HCT116 (cell line): ENCODE results near the gene GZF1. TPM values are rescaled to one million over a fixed set of nuclear protein-coding genes. Genes with fewer than 3 reads are reported as not detected.

Experiments used
- ATAC-seq: fragments of 200-7000 bp; cut with Tn5 transposase; 2 replicates; pipeline ENCODE4 v1.9.1; 2020; ENCODE audit warnings: mild to moderate bottlenecking, moderate library complexity
- BruUV-seq: library from RNA; stranded (reverse); fragments of 400-500 nt; replicated peaks from 2 replicates; lab custom pipeline; 2021; lab: Mats Ljungman, UMichigan
- CTCF ChIA-PET: fragments of 300-600 bp; sonication (Branson Sonifier 250); formaldehyde crosslinking; loops from one replicate; lab custom pipeline; 2021; ENCODE audit warnings: antibody characterized with exemption; lab: Charles Lee
- POLR2A ChIA-PET: fragments of 300-600, 350-600 bp; sonication (Branson Sonifier 250); formaldehyde crosslinking; loops from one replicate; lab custom pipeline; 2021; ENCODE audit warnings: antibody characterized with exemption; lab: Charles Lee
- RAD21 ChIA-PET, 2 experiments: fragments of 300-600 bp; sonication (Branson Sonifier 250); formaldehyde crosslinking; loops; one replicate each; lab custom pipeline; 2023; ENCODE audit warnings: low total read pairs in 2 of 2; ENCODE audit not compliant: uncharacterized antibody in 2 of 2, unreplicated experiment in 2 of 2, low non-redundant PET in 1 of 2; lab: Charles Lee
- DNase-seq: peaks from one replicate; pipeline ENCODE4 v3.0.0-alpha.2; 2010; ENCODE audit warnings: low read depth, low spot score
- H2AFZ ChIP-seq: fragments of 200-600 bp; shearing (Covaris generic), sonication (generic); 2 replicates; pipeline ENCODE4 v1.6.1; 2017; ENCODE audit warnings: low read depth, mixed run types, mixed read lengths, antibody characterized with exemption, low read length; ENCODE audit not compliant: poor library complexity, severe bottlenecking
- H3K27ac ChIP-seq: 2 replicates; pipeline ENCODE4 v1.5.1; 2012; ENCODE audit warnings: low read depth, low read length
- H3K27me3 ChIP-seq: fragments of 200-600 bp; sonication (generic); 2 replicates; pipeline ENCODE4 v1.6.1; 2016; ENCODE audit warnings: mixed run types, low read length, mixed read lengths; ENCODE audit not compliant: insufficient read depth
- H3K36me3 ChIP-seq, 2 experiments: fragments of 200-500 bp in 1 of 2; fragments of 200-600 bp in 1 of 2; sonication (Bioruptor generic) in 1 of 2; sonication (generic) in 1 of 2; 2 replicates each; pipeline versions ENCODE4 v1.5.1 to v1.6.1; 2014 to 2016; ENCODE audit warnings: low read length in 2 of 2, inconsistent platforms in 1 of 2, mixed read lengths in 1 of 2, mixed run types in 1 of 2; ENCODE audit not compliant: insufficient read depth in 2 of 2, control insufficient read depth in 1 of 2
- H3K4me1 ChIP-seq, 2 experiments: fragments of 200-600 bp in 1 of 2; sonication (generic) in 1 of 2; 2 replicates each; pipeline versions ENCODE4 v1.5.1 to v1.6.1; 2012 to 2017; ENCODE audit warnings: low read length in 2 of 2, inconsistent platforms in 1 of 2, mild to moderate bottlenecking in 1 of 2, mixed read lengths in 1 of 2, mixed run types in 1 of 2, moderate library complexity in 1 of 2; ENCODE audit not compliant: insufficient read depth in 2 of 2, control insufficient read depth in 1 of 2
- H3K4me2 ChIP-seq: fragments of 200-600 bp; sonication (generic); 2 replicates; pipeline ENCODE4 v1.6.1; 2017; ENCODE audit warnings: mixed run types, low read length, mixed read lengths
- H3K4me3 ChIP-seq, 2 experiments: fragments of 200-600 bp in 1 of 2; sonication (generic) in 1 of 2; replicated peaks in 1 of 2; 2 replicates each; pipeline ENCODE4 v1.5.1; 2011 to 2016; ENCODE audit warnings: low read length in 2 of 2, control low read depth in 1 of 2, low read depth in 1 of 2, mild to moderate bottlenecking in 1 of 2, mixed read lengths in 1 of 2, mixed run types in 1 of 2
- H3K79me2 ChIP-seq: fragments of 200-600 bp; sonication (generic); 2 replicates; pipeline ENCODE4 v1.6.1; 2017; ENCODE audit warnings: mild to moderate bottlenecking, mixed run types, low read length, moderate library complexity, mixed read lengths; ENCODE audit not compliant: insufficient read depth
- H3K9ac ChIP-seq: fragments of 200-600 bp; sonication (generic); 2 replicates; pipeline ENCODE4 v1.6.1; 2016; ENCODE audit warnings: low read length, mixed read lengths
- H3K9me2 ChIP-seq: fragments of 200-600 bp; sonication (generic), shearing (Covaris generic); 2 replicates; pipeline ENCODE4 v1.6.1; 2017; ENCODE audit warnings: mixed run types, mild to moderate bottlenecking, moderate library complexity; ENCODE audit not compliant: insufficient read depth
- H3K9me3 ChIP-seq, 2 experiments: fragments of 200-500 bp in 1 of 2; fragments of 200-600 bp in 1 of 2; sonication (Bioruptor generic) in 1 of 2; sonication (generic) in 1 of 2; 2 replicates each; pipeline ENCODE4 v1.6.1; 2014 to 2017; ENCODE audit warnings: low read length in 2 of 2, mixed read lengths in 2 of 2, inconsistent platforms in 1 of 2, low read depth in 1 of 2, mild to moderate bottlenecking in 1 of 2, mixed run types in 1 of 2, moderate library complexity in 1 of 2; ENCODE audit not compliant: control insufficient read depth in 1 of 2, insufficient read depth in 1 of 2
- H4K20me1 ChIP-seq: fragments of 200-600 bp; sonication (generic), shearing (Covaris generic); 2 replicates; pipeline ENCODE4 v1.6.1; 2017; ENCODE audit warnings: mixed run types, mild to moderate bottlenecking, moderate library complexity; ENCODE audit not compliant: insufficient read depth
- ATF3 ChIP-seq: IDR thresholded peaks from 2 replicates; pipeline ENCODE4 v1.6.1; 2012
- CBX3 ChIP-seq: IDR thresholded peaks from 2 replicates; pipeline ENCODE4 v1.6.1; 2012; ENCODE audit warnings: low read depth
- CEBPB ChIP-seq: IDR thresholded peaks from 2 replicates; pipeline ENCODE4 v1.6.1; 2012; ENCODE audit warnings: low read depth
- EGR1 ChIP-seq: IDR thresholded peaks from 2 replicates; pipeline ENCODE4 v1.6.1; 2012; ENCODE audit warnings: low read depth
- ELF1 ChIP-seq: IDR thresholded peaks from 2 replicates; pipeline ENCODE4 v1.6.1; 2012; ENCODE audit warnings: low read depth, borderline replicate concordance
- EZH2phosphoT487 ChIP-seq: fragments of 200-600 bp; IDR thresholded peaks from 2 replicates; pipeline ENCODE4 v1.6.1; 2018; ENCODE audit warnings: antibody characterized with exemption, borderline replicate concordance
- FOSL1 ChIP-seq: IDR thresholded peaks from 2 replicates; pipeline ENCODE4 v1.6.1; 2012; ENCODE audit warnings: low read depth
- JUND ChIP-seq: IDR thresholded peaks from 2 replicates; pipeline ENCODE4 v1.6.1; 2012
- POLR2A ChIP-seq: IDR thresholded peaks from 2 replicates; pipeline ENCODE4 v1.7.0; 2011; ENCODE audit warnings: borderline replicate concordance; ENCODE audit not compliant: insufficient read depth, insufficient read length; ENCODE audit errors: extremely low read depth
- RAD21 ChIP-seq: IDR thresholded peaks from 2 replicates; pipeline ENCODE4 v1.6.1; 2012; ENCODE audit warnings: low read depth, mild to moderate bottlenecking
- SRF ChIP-seq: IDR thresholded peaks from 2 replicates; pipeline ENCODE4 v1.6.1; 2012; ENCODE audit warnings: low read depth
- TCF7L2 ChIP-seq: IDR thresholded peaks from 2 replicates; pipeline ENCODE4 v1.7.0; 2011; ENCODE audit warnings: borderline replicate concordance, inconsistent platforms; ENCODE audit not compliant: insufficient read depth, insufficient read length; ENCODE audit errors: extremely low read depth
- ZBTB33 ChIP-seq: IDR thresholded peaks from 2 replicates; pipeline ENCODE4 v1.6.1; 2011; ENCODE audit warnings: mild to moderate bottlenecking, low read length, moderate library complexity; ENCODE audit not compliant: insufficient replicate concordance; ENCODE audit errors: extremely low read depth
- ZFX ChIP-seq: fragments of 450-650 bp; IDR thresholded peaks from 2 replicates; pipeline ENCODE4 v1.6.1; 2017
- intact Hi-C: fragments of 100-400 bp; cut with micrococcal nuclease; formaldehyde crosslinking; loops from 2 replicates; pipeline ENCODE4 v1.10.0; 2022
- total RNA-seq: library from RNA; stranded (reverse); gene quantifications from one replicate; pipeline ENCODE4 v1.2.1, GENCODE V29; 2021; ENCODE audit not compliant: unreplicated experiment

Gene GZF1
- total RNA-seq, 1 experiment from 2014 or later = 10.4 TPM

GRCh38 chr20:23403751-23404150, 41.8 kb downstream of the GZF1 start:
- ChIA-PET RAD21 (no interaction called here), POLR2A (no interaction called here), CTCF (no interaction called here)
- BruUV-seq = no TSS peak
- Histone ChIP-seq H3K4me2 (no peak overlapping the region), H3K9ac (no peak overlapping the region), H3K9me3 (no peaks in the 10 kb centered on the region), H3K4me1 (no peaks in the 10 kb centered on the region), H3K27me3 (no peaks in the 10 kb centered on the region), H3K27ac (no peak overlapping the region), H3K4me3 (no peak overlapping the region), H4K20me1 (peaks cover 5% of the 10 kb centered on the region; the same call in 1 of the 2 replicates), H3K79me2 (peaks cover 38% of the 10 kb centered on the region), H3K36me3 (no peaks in the 10 kb centered on the region; a peak in 1 of 4 replicates), H3K9me2 (no peaks in the 10 kb centered on the region), H2AFZ (no peak overlapping the region)
- intact Hi-C loops = no loop called here
- TF ChIP-seq POLR2A = no peak
- TF ChIP-seq RAD21 = no peak
- no peak for TF ChIP-seq CBX3
- TF ChIP-seq ZBTB33 = no peak
- TF ChIP-seq CEBPB = no peak
- no peak for TF ChIP-seq EGR1
- TF ChIP-seq ZFX = no peak
- TF ChIP-seq ATF3 = no peak
- TF ChIP-seq EZH2phosphoT487 = no peak
- no peak for TF ChIP-seq JUND
- no peak for TF ChIP-seq TCF7L2
- TF ChIP-seq SRF = no peak
- no peak for TF ChIP-seq ELF1
- no peak for TF ChIP-seq FOSL1
- ATAC-seq (no peak), DNase-seq (no peak)
